GM12873 (cell line): Measurements from ENCODE around the gene EPB41L4A.

Experiments
- CTCF ChIP-seq: IDR thresholded peaks from 2 replicates; pipeline ENCODE4 v1.5.1; 2012; ENCODE audit warnings: low read depth, mild to moderate bottlenecking, moderate library complexity, low read length, control low read depth; ENCODE audit not compliant: insufficient read depth; ENCODE audit errors: missing control alignments

Gene EPB41L4A

GRCh38 chr5:112160652-112161391 is 258.3 kb downstream of the EPB41L4A start:
- TF ChIP-seq CTCF, result peak; percentile 99

DNA sequence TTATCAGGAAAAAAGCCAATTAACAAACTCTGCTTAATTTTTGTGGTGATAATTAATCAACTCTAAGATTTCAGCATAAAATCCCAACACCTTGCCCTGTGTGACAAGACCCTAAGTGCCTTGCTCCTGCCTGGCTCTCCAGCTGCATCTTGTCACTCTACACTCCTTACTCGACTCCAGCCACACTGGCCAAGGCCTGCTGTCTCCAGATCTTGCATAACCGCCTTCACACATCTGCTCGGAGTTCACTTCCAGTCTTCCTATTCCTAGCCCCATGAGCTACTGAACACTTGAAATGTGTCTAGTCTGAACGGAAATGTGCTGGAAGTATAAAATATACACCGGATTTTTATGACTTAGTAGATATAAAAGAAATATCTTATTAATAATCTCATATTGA is 259.6 kb downstream of the EPB41L4A start:
- TF ChIP-seq CTCF, result no peak

GRCh38 chr5:112156211-112156610 is 262.9 kb downstream of the EPB41L4A start:
- TF ChIP-seq CTCF, result no peak

- TF ChIP-seq CTCF, result no peak
Observed at GRCh38 chr5:112154940-112155686, 264.0 kb downstream of the EPB41L4A start.

- TF ChIP-seq CTCF, result no peak
Observed at GRCh38 chr5:112149727-112150126, 269.4 kb downstream of the EPB41L4A start.

- TF ChIP-seq CTCF, result peak; percentile 70
Observed at GRCh38 chr5:112146323-112147226, 272.5 kb downstream of the EPB41L4A start.

DNA sequence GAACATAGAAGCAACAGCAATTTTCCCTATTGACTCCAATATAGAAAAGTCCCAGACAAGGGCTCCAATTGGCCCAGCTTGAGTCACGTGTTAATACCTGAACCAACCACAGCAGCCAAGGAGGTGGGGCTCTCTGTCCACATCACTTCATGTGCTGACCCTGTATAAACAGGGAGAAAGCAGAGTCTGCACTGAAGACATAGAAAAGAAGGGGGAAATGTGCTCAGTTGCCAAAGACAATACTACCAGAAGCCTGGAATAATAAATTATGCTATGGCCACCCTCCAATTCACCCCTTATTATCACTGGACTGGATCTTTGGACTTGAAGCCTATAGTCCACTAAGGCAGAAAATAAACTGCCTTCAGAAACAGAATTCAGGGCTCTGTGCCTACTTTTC is 275.4 kb downstream of the EPB41L4A start:
- TF ChIP-seq CTCF, result no peak
